ENCODE data around the gene BRD1. TPM values are rescaled to one million over a fixed set of nuclear protein-coding genes. Genes with fewer than 3 reads are reported as not detected.

The BRD1 gene
- total RNA-seq, 2 experiments from 2014 or later = 24.5 to 29.0 TPM

- ChIA-PET POLR2A (interaction anchor here (1.1 to 2.4 kb wide), 3 partner anchors 12 to 30 kb away, joined by 3 to 10 read pairs (median 6); partner anchors contain the start of gene ZBED4), CTCF (no interaction called here)
- Mint-ChIP-seq H3K36me3 (ENCODE audit: low read depth) (peaks cover 69% of the 10 kb centered on the region), H3K4me3 (peak overlapping the region; percentile 6), H3K9me3 (peaks cover 27% of the 10 kb centered on the region), H3K27me3 (no peaks in the 10 kb centered on the region), H3K27ac (peak overlapping the region; percentile 48), H3K4me1 (ENCODE audit: low read depth) (peaks cover 59% of the 10 kb centered on the region)
- DNase-seq (peak; percentile 43), ATAC-seq (peak; percentile 63)
- intact Hi-C loops (cut with micrococcal nuclease) = no loop called here
- no peak for TF ChIP-seq CTCF (IDR thresholded peaks at IDR 0.05)
Measured at GRCh38 chr22:49869845-49870712, 42.4 kb upstream of the BRD1 start.

DNA sequence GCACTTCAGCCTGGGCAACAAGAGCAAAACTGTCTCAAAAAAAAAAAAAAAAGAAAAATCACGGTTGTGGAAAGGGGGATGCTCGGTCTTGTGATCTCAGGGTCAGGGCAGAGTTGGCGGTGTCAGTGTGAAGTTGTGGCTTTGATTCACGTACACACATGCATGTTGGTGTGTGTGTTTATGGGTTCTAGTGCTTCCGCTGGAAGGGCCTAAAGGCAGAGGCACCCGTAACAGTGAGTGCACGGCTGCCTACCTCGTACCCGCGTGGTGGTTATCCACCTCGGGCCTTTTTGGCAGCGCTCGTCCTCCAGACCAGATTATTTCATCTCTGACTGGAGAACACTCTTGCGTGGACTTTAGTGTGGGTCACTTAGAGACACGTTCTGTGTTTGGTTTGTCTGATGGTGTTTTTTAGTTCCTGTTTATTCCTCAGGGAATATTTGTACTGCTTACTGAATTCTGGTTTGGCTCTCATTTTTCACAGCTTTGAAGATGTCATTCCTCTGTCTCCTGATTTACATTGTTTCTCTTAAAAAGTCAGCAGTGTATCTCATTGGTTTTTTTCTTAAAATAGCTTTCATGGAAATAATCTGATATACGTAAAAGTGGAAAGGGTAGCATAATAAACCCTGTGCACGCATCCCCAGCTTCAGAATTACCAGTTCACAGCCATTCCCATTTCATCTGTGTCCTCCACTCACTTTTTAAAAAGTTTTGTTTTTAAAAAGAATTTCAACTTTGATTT lies 41.6 kb upstream of the BRD1 start:
- Mint-ChIP-seq H3K9me3 (peaks cover 27% of the 10 kb centered on the region), H3K27ac (peak overlapping the region; percentile 48), H3K36me3 (ENCODE audit: low read depth) (peaks cover 67% of the 10 kb centered on the region), H3K4me3 (no peak overlapping the region), H3K4me1 (ENCODE audit: low read depth) (peaks cover 60% of the 10 kb centered on the region), H3K27me3 (no peaks in the 10 kb centered on the region)
- DNase-seq (no peak), ATAC-seq (no peak)
- no peak for TF ChIP-seq CTCF (IDR thresholded peaks at IDR 0.05)
- ChIA-PET POLR2A (interaction anchor here (1.1 to 2.8 kb wide), 3 partner anchors 13 to 31 kb away, joined by 3 to 10 read pairs (median 6); partner anchors contain the start of gene ZBED4), CTCF (no interaction called here)
- intact Hi-C loops (cut with micrococcal nuclease) = no loop called here

DNA sequence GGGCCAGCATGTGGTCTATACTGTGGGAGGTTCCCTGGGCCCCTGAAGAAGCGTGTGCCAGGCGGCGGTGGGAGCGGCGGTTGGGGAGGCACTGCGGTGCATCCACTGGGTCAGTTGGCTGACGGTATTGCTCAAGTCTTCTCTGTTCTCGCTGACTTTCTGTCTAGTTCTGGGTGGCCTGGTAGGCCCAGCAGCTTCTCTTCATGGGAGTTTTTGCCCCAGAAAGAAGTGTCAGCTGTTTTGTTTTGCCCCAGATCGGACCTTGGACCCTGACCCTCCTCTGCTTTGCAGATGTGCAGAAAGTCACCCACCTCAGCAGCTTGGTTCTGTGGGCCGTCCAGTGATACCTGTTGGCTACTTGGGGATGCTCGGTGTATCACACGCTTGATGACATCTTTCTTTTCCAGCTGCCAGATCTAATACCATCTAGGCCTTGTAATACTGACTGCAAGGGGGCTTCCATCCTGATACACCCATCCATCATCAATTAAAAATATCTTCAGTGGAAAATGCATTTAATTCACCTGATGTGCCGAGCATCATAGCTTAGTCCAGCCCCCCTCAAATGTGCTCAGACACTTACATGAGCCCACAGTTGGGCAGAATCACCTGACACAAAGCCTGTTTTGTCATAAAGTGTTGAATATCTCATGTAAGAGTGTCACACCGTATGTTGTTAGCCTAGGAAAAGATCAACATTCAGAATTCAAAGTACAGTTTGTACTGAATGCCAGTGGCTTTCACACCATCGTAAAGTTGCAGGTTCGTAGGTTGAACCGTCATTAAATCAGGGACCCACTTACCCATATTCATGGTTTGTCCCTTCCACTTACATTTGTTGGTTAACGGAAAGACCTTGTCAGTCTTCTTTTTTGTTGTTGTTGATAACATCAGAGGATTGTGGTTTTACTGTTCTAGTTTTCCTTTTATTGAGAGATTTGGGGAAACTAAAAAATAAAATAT lies 39.9 kb upstream of the BRD1 start:
- intact Hi-C loops (cut with micrococcal nuclease) = no loop called here
- Mint-ChIP-seq H3K36me3 (ENCODE audit: low read depth) (peaks cover 65% of the 10 kb centered on the region), H3K27ac (peak overlapping the region; percentile 28), H3K4me3 (no peak overlapping the region), H3K27me3 (no peaks in the 10 kb centered on the region), H3K4me1 (ENCODE audit: low read depth) (peaks cover 63% of the 10 kb centered on the region), H3K9me3 (peaks cover 25% of the 10 kb centered on the region)
- ChIA-PET POLR2A (interaction anchor here (2.8 kb wide), 1 partner anchor 13 kb away, joined by 10 read pairs; the partner anchor contains the start of gene ZBED4), CTCF (interaction anchor here (1.5 kb wide), 1 partner anchor 13 kb away, joined by 4 read pairs; no protein-coding TSS in a partner anchor)
- ATAC-seq = peak; percentile 48
- TF ChIP-seq CTCF (IDR thresholded peaks at IDR 0.05) = no peak
- no peak for DNase-seq

GRCh38 chr22:49866646-49867045 lies 39.0 kb upstream of the BRD1 start:
- peaks cover 25% of the 10 kb centered on the region for H3K9me3 Mint-ChIP-seq
- intact Hi-C loops (cut with micrococcal nuclease) = no loop called here
- ChIA-PET POLR2A (interaction anchor here (2.8 kb wide), 1 partner anchor 12 kb away, joined by 10 read pairs; the partner anchor contains the start of gene ZBED4), CTCF (interaction anchor here (0.7 kb wide), 1 partner anchor 130 kb away, joined by 3 read pairs; no protein-coding TSS in a partner anchor)
- peak overlapping the region; percentile 28 for H3K27ac Mint-ChIP-seq
- H3K4me1 Mint-ChIP-seq (ENCODE audit: low read depth) = peaks cover 64% of the 10 kb centered on the region
- no peaks in the 10 kb centered on the region for H3K27me3 Mint-ChIP-seq
- peak overlapping the region; percentile 5 for H3K4me3 Mint-ChIP-seq
- H3K36me3 Mint-ChIP-seq (ENCODE audit: low read depth) = peaks cover 61% of the 10 kb centered on the region
- TF ChIP-seq CTCF (IDR thresholded peaks at IDR 0.05) = no peak
- ATAC-seq (no peak), DNase-seq (no peak)

All from activated CD8-positive, alpha-beta T cell treated with anti-CD3 and anti-CD28 coated beads for 36 hours (primary cell).